Glutamatergic neuron (in vitro differentiated cells): ENCODE data around the gene ATXN10. TPM values are rescaled to one million over a fixed set of nuclear protein-coding genes. Genes with fewer than 3 reads are reported as not detected.

Source experiments
- DNase-seq: peaks from one replicate; pipeline ENCODE4 v3.0.0; 2022
- H3K27ac Mint-ChIP-seq: one replicate; pipeline ENCODE4 v1.8.0; 2020; ENCODE audit warnings: mild to moderate bottlenecking, mixed read lengths, inconsistent platforms; ENCODE audit not compliant: unreplicated experiment
- H3K27me3 Mint-ChIP-seq: one replicate; pipeline ENCODE4 v1.8.0; 2020; ENCODE audit warnings: mild to moderate bottlenecking, moderate library complexity, mixed read lengths, inconsistent platforms; ENCODE audit not compliant: unreplicated experiment
- H3K36me3 Mint-ChIP-seq: one replicate; pipeline ENCODE4 v1.8.0; 2020; ENCODE audit warnings: mild to moderate bottlenecking, mixed read lengths, inconsistent platforms; ENCODE audit not compliant: unreplicated experiment
- H3K4me1 Mint-ChIP-seq: one replicate; pipeline ENCODE4 v1.8.0; 2020; ENCODE audit warnings: mild to moderate bottlenecking, low read depth, mixed read lengths, inconsistent platforms; ENCODE audit not compliant: unreplicated experiment
- H3K4me3 Mint-ChIP-seq: one replicate; pipeline ENCODE4 v1.8.0; 2020; ENCODE audit warnings: mild to moderate bottlenecking, mixed read lengths, inconsistent platforms; ENCODE audit not compliant: unreplicated experiment
- H3K9me3 Mint-ChIP-seq: one replicate; pipeline ENCODE4 v1.8.0; 2020; ENCODE audit warnings: mild to moderate bottlenecking, moderate library complexity, mixed read lengths, inconsistent platforms; ENCODE audit not compliant: unreplicated experiment
- CTCF ChIP-seq: fragments of 200-600 bp; sonication (generic); IDR thresholded peaks from one replicate; pipeline ENCODE4 v1.5.0; 2021; ENCODE audit not compliant: partially characterized antibody, unreplicated experiment
- total RNA-seq: library from RNA; stranded (reverse); fragmentation: NEBNext Ultra II Directional; extraction: Animal tissue kit (Norgen Biotek cat#: 25700); gene quantifications from one replicate; pipeline ENCODE4 v1.2.1, GENCODE V29; 2021; ENCODE audit not compliant: unreplicated experiment

The ATXN10 gene
- total RNA-seq, 1 donor from 2014 or later, result 191 TPM

DNA sequence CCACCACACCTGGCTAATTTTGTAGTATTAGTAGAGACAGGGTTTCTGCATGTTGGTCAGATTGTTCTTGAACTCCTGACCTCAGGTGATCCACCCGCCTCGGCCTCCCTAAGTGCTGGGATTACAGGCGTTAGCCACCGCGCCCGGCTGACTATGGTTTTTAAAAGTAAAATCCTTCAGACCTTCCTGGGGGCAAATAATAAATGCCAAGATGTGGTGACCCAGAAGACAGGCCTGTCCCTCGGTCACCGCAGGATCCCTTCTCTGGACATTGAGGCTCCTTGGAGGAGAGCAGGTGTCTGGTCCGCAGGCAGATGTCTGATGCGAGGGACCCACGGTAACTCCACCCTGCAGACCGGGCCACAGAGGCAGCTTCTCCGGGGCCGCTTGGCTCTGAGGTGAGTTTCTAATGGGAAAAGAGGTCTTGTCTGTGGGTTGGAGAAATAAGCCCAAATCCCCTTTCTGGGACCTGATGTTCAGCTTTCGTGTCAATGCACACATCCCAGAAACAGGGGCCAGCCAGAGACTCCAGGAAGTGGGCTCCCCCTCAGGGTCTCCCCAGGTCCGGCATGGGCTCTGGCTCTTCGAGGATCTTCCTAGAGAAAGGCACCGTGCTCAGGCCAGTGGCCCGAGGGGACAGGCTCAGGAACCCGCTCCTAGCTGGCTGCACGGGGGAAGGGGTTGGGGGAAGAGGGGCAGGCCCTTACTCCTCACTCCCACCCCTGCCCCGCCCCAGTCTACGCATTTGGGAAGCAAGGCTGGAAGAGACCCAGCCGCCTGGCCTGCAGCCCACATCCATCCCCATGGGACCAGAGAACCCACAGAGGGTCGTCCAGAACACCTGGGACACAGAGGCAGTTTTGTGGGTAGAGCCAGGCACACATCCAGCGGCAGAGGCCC lies 204.8 kb downstream of the ATXN10 start:
- Mint-ChIP-seq H3K36me3 (peaks cover 22% of the 10 kb centered on the region), H3K27me3 (peaks cover 4% of the 10 kb centered on the region), H3K9me3 (peaks cover 2% of the 10 kb centered on the region), H3K4me3 (no peak overlapping the region), H3K27ac (no peak overlapping the region), H3K4me1 (peaks cover 6% of the 10 kb centered on the region)
- no peak for TF ChIP-seq CTCF
- DNase-seq, result no peak

DNA sequence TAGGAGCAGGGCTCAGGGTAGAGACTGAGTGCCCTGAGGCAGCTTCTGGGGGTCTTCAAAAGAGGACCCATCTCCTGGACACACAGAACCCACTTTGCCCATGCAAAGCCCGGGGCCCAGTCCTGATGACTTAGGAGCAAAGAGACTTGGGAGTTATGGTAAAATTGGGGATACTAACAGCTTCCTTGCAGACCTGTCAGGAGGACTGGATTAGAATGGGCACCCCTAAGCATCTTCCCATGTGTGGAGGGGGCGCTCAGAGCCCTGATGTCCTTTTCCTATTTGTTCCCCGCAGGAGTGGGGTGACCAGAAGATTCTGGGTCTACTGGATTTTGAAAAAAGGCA lies 205.4 kb downstream of the ATXN10 start:
- peaks cover 22% of the 10 kb centered on the region for H3K36me3 Mint-ChIP-seq
- peaks cover 4% of the 10 kb centered on the region for H3K27me3 Mint-ChIP-seq
- H3K9me3 Mint-ChIP-seq, result peaks cover 2% of the 10 kb centered on the region
- DNase-seq, result no peak
- H3K4me3 Mint-ChIP-seq, result no peak overlapping the region
- H3K27ac Mint-ChIP-seq, result no peak overlapping the region
- no peak for TF ChIP-seq CTCF
- peaks cover 6% of the 10 kb centered on the region for H3K4me1 Mint-ChIP-seq

- peaks cover 6% of the 10 kb centered on the region for H3K4me1 Mint-ChIP-seq
- peaks cover 3% of the 10 kb centered on the region for H3K27me3 Mint-ChIP-seq
- H3K36me3 Mint-ChIP-seq, result peaks cover 17% of the 10 kb centered on the region
These were observed 206.0 kb downstream of the ATXN10 start for GRCh38 chr22:45877651-45878050.

GRCh38 chr22:45878051-45878781 lies 206.6 kb downstream of the ATXN10 start:
- Mint-ChIP-seq H3K9me3 (no peaks in the 10 kb centered on the region), H3K4me1 (peaks cover 6% of the 10 kb centered on the region), H3K4me3 (no peak overlapping the region), H3K27me3 (peaks cover 3% of the 10 kb centered on the region), H3K27ac (no peak overlapping the region), H3K36me3 (peaks cover 12% of the 10 kb centered on the region)
- DNase-seq, result no peak
- TF ChIP-seq CTCF, result no peak

More at GRCh38 chr22:45877651-45878050, 206.0 kb downstream of the ATXN10 start:
- peaks cover 1% of the 10 kb centered on the region for H3K9me3 Mint-ChIP-seq
- no peak overlapping the region for H3K27ac Mint-ChIP-seq
- no peak overlapping the region for H3K4me3 Mint-ChIP-seq
- no peak for DNase-seq
- no peak for TF ChIP-seq CTCF
